Measurements from ENCODE around the gene MEN1. TPM values are rescaled to one million over a fixed set of nuclear protein-coding genes. Genes with fewer than 3 reads are reported as not detected.

Gene MEN1
- total and polyA plus RNA-seq, 9 of the 15 experiments (the other 6 are each of a cell fraction or from before 2014, with no cell fraction given), result 3.4 to 57.2 (median 19.3) TPM

GRCh38 chr11:64810271-64810890, at the start of gene MEN1 (continued):
- TF ChIP-seq RNF219 (CRISPR knock-in tag; IDR thresholded peaks at IDR 0.05), result no peak
- no peak for TF ChIP-seq ZNF277 (CRISPR knock-in tag; IDR thresholded peaks at IDR 0.05; ENCODE audit: borderline replicate concordance)
- no peak for TF ChIP-seq ZNF436 (CRISPR knock-in tag; IDR thresholded peaks at IDR 0.05)
- TF ChIP-seq FOXK2 (conservative IDR thresholded peaks at IDR 0.05 in 1 of 2, IDR thresholded peaks at IDR 0.05 in 1 of 2; ENCODE audit: low read depth in 2 of 2), result no peak
- TF ChIP-seq ZNF318 (IDR thresholded peaks at IDR 0.05; ENCODE audit: borderline replicate concordance in 1 of 2, low read depth in 1 of 2), result no peak
- TF ChIP-seq SAFB (IDR thresholded peaks at IDR 0.05; ENCODE audit: borderline replicate concordance, low read depth, low read length), result no peak
- no peak for TF ChIP-seq CEBPZ (IDR thresholded peaks at IDR 0.05; ENCODE audit: borderline replicate concordance, low read depth, low read length)
